AG08395 (cell line): ENCODE measurements around the gene AGAP6.
A peak's percentile ranks its signal among the peaks of the same experiment; 100 is the strongest.
"Not testable (repeated sequence)": the region's sequence is repeated elsewhere in the genome, so short reads cannot be mapped to it uniquely, and the experiment has no call there.

Source experiments
- DNase-seq: peaks from one replicate; pipeline ENCODE4 v3.0.0; 2012; ENCODE audit warnings: mixed read lengths, low spot score

The AGAP6 gene

GRCh38 chr10:50025627-50026026, 37.4 kb downstream of the AGAP6 start:
- DNase-seq = no peak

GRCh38 chr10:50027195-50027594, 39.0 kb downstream of the AGAP6 start:
- no peak for DNase-seq

DNA sequence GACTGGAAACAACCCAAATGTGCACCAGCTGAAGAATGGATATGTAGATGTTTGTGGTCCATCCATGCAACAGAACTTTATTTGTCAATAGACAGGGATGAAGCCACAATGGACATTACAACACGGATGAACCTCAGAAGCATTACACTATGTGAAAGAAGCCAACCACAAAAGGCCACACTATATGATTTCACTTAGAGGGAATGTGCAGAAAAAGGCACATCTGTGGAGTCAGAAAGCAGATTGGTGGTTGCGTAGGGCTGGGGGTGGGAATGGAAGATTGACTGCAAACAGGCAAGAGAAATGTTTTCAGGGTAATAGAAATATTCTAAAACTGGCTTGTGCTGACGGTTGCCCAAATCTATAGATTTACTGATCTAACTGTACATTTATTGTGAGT, 45.3 kb downstream of the AGAP6 start:
- DNase-seq = peak; percentile 52

DNA sequence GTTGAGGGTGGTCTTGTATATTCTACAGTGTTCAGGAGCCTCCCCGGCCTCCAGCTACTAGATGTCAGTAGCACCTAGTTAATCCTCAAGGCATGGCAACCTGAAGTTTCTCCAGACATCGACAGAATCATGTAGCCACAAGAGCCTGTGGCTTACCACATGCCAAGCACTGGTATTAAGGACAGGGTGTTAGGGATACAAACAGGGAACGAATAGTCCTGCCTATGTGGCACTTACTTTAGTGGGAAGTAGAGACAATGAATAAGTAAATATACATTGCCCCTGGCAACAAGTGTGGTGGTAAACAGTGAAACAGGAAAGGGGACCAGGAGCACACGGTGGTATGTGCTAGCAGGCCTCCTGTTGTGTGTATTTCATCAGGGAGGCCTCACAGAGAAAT, 47.1 kb downstream of the AGAP6 start:
- not testable (repeated sequence) for DNase-seq

GRCh38 chr10:50044941-50045664, 56.9 kb downstream of the AGAP6 start:
- DNase-seq = no peak

GRCh38 chr10:50046457-50046856, 58.3 kb downstream of the AGAP6 start:
- DNase-seq = peak; percentile 10

DNA sequence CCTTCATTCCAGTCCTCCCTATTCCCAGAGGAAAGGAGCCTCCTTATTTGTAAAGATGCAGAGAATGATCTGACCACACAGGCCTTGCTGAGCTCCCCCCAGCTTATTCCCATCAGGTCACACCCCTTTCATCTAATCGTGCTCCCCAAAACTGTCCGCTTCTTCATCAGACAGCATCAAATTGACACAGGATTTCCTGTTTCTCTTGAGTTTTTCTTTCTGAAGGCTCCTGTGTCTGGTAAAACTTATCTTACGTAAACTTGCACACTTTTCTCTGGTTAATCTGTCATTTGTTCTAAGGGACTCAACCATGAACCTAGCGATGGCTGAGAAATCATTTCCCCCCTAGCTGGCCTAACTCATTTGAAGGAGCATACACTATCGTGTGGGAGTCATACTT, 59.4 kb downstream of the AGAP6 start:
- DNase-seq = not testable (repeated sequence)

- DNase-seq = peak; percentile 14
Measured at GRCh38 chr10:50051995-50052660, 63.9 kb downstream of the AGAP6 start.

DNA sequence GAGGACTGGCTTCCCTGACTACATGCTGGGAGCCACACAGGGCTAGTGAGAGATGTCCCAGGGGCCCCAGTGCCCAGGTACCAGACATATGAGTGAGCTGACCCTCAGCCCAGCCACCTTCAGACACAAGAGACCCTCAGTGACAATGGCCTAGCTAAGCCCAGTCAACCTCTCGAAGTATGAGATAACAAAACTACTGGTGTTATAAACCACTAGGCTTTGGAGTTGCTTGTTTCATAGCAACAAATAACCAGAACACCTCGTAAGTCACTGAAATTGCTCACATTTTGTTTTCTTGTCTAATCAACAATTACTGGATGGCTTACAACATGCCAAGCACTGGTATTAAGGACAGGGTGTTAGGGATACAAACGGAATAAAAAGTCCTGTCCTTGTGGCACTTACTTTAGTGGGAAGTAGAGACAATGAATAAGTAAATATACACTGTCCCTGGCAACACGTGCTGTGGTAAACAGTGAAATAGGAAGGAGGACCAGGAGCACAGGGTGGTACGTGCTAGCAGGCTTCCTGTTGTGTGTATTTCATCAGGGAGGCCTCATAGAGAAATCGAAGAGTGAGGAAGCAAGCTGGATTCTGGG, 64.7 kb downstream of the AGAP6 start:
- not testable (repeated sequence) for DNase-seq

- not testable (repeated sequence) for DNase-seq
Measured at GRCh38 chr10:50055494-50056292, 67.5 kb downstream of the AGAP6 start.

- DNase-seq = not testable (repeated sequence)
Measured at GRCh38 chr10:50056654-50057053, 68.4 kb downstream of the AGAP6 start.

- not testable (repeated sequence) for DNase-seq
Measured at GRCh38 chr10:50058727-50059126, 70.5 kb downstream of the AGAP6 start.

GRCh38 chr10:50059946-50060345, 71.7 kb downstream of the AGAP6 start:
- DNase-seq = not testable (repeated sequence)
